ENCODE measurements around the gene PPARA. TPM values are rescaled to one million over a fixed set of nuclear protein-coding genes. Genes with fewer than 3 reads are reported as not detected.

The PPARA gene
- total RNA-seq, 1 experiment from 2014 or later = 7.7 TPM

DNA sequence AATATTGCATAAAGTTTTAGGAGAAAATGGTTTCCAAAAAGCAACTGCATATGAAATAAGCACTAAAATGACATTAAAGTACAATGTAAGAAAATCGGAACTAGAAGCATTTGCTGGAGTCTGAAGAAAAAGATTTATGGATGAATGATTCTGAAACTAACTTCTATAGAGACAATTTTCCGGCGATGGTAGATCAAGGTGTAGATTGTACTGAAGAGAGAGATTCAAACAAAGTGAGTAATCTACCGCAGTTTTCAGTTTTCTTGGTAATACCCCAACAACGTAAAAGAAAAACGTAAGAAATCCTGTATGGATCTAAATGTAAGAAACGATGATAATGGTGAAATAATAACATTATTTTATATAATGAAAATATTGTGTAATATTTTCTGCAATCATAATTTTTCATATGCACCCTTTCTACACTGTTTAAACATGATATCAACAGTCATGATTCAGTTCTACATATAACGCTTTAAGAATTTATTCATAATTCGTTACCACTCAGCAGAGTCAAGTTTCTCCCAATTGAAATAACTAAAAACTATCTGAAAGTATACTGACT lies 101.6 kb downstream of the PPARA start:
- intact Hi-C loops (cut with micrococcal nuclease) = loop anchor here (5.0 kb wide), 1 partner anchor 105 kb away; no protein-coding TSS in a partner anchor
- Histone ChIP-seq H3K36me3 (ENCODE audit: low read depth, low read length) (no peaks in the 10 kb centered on the region), H3K9ac (ENCODE audit: low read length) (peak overlapping the region; percentile 12; the same call in 1 of the 2 replicates), H2AFZ (ENCODE audit: low read length) (no peak overlapping the region), H3F3A (ENCODE audit: low read length, unreplicated experiment) (no peaks in the 10 kb centered on the region), H3K79me2 (ENCODE audit: low read length) (peaks cover 25% of the 10 kb centered on the region), H3K4me1 (ENCODE audit: insufficient read depth, low read length) (peaks cover 26% of the 10 kb centered on the region), H3K27ac (ENCODE audit: low read length) (no peak overlapping the region), H3K4me2 (ENCODE audit: low read length) (peak overlapping the region; percentile 95), H3K4me3 (ENCODE audit: low read length) (peak overlapping the region; percentile 90), H3K9me3 (ENCODE audit: low read length) (no peaks in the 10 kb centered on the region), H3K9me2 (replicated peaks; ENCODE audit: low read length) (no peaks in the 10 kb centered on the region), H4K20me1 (ENCODE audit: low read length) (no peaks in the 10 kb centered on the region), H3K27me3 (ENCODE audit: low read length) (no peaks in the 10 kb centered on the region)
- no peak for ATAC-seq
- no peak for TF ChIP-seq EZH2phosphoT487 (IDR thresholded peaks at IDR 0.05; ENCODE audit: borderline replicate concordance, low read length)
- no peak for TF ChIP-seq EZH2 (IDR thresholded peaks at IDR 0.05; ENCODE audit: low read length, unreplicated experiment)
- TF ChIP-seq, protein P1, sequence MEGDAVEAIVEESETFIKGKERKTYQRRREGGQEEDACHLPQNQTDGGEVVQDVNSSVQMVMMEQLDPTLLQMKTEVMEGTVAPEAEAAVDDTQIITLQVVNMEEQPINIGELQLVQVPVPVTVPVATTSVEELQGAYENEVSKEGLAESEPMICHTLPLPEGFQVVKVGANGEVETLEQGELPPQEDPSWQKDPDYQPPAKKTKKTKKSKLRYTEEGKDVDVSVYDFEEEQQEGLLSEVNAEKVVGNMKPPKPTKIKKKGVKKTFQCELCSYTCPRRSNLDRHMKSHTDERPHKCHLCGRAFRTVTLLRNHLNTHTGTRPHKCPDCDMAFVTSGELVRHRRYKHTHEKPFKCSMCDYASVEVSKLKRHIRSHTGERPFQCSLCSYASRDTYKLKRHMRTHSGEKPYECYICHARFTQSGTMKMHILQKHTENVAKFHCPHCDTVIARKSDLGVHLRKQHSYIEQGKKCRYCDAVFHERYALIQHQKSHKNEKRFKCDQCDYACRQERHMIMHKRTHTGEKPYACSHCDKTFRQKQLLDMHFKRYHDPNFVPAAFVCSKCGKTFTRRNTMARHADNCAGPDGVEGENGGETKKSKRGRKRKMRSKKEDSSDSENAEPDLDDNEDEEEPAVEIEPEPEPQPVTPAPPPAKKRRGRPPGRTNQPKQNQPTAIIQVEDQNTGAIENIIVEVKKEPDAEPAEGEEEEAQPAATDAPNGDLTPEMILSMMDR (conservative IDR thresholded peaks at IDR 0.05; ENCODE audit: low read depth, low read length) = no peak
- ChIA-PET POLR2A (ENCODE audit: unreplicated experiment) (no interaction called here), CTCF (interaction anchor here (0.6 kb wide), 1 partner anchor 32 kb away, joined by 3 read pairs; no protein-coding TSS in a partner anchor)
- DNase-seq = no peak
- no TSS peak for BruUV-seq (replicated peaks)

DNA sequence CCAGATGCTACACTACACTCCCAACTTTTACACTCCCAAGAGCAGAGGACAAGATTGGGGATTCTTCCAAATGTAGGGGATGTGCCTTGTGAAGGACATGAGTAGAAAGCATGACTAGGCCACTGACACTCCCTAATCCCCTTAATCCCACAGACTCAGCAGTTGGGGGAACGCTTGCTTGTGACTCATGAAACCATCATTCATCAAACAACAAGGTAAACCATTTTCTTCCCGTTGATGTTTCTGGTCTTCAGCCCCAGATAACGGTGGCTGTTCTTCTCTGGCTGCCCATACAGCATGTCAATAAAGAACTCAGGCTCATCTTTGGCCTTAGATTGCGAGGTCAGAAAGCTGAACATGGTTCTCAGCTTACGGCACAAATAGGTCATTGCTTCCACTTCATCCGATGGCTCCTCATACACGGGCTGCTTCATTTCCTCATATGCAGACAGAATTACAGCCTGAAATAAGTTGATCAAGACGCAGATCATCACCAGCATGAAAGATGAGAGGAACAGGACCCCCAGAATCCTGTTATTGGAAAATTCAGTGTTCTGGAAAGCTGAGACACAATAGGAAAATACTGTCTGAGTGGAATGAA lies 106.1 kb downstream of the PPARA start:
- peaks cover 8% of the 10 kb centered on the region for H3K79me2 ChIP-seq (ENCODE audit: low read length)
- intact Hi-C loops (cut with micrococcal nuclease) = no loop called here
- POLR2A ChIA-PET (ENCODE audit: unreplicated experiment) = no interaction called here
- H3K9me2 ChIP-seq (replicated peaks; ENCODE audit: low read length) = no peaks in the 10 kb centered on the region
- no peaks in the 10 kb centered on the region for H4K20me1 ChIP-seq (ENCODE audit: low read length)
- H3K4me2 ChIP-seq (ENCODE audit: low read length) = peak overlapping the region; percentile 13; the same call in 1 of the 2 replicates
- H3K4me1 ChIP-seq (ENCODE audit: insufficient read depth, low read length) = peaks cover 16% of the 10 kb centered on the region
- TF ChIP-seq EZH2phosphoT487 (IDR thresholded peaks at IDR 0.05; ENCODE audit: borderline replicate concordance, low read length) (no peak), EZH2 (IDR thresholded peaks at IDR 0.05; ENCODE audit: low read length, unreplicated experiment) (no peak)
- TF ChIP-seq, protein P1 (conservative IDR thresholded peaks at IDR 0.05; ENCODE audit: low read depth, low read length) = no peak
- H3K9ac ChIP-seq (ENCODE audit: low read length) = no peak overlapping the region
- no TSS peak for BruUV-seq (replicated peaks)
- H3K36me3 ChIP-seq (ENCODE audit: low read depth, low read length) = no peaks in the 10 kb centered on the region
- DNase-seq (peak; percentile 63), ATAC-seq (peak; percentile 77)
- no peaks in the 10 kb centered on the region for H3K27me3 ChIP-seq (ENCODE audit: low read length)
- no peaks in the 10 kb centered on the region for H3F3A ChIP-seq (ENCODE audit: low read length, unreplicated experiment)
- no peak overlapping the region for H3K4me3 ChIP-seq (ENCODE audit: low read length)
- peak overlapping the region; percentile 22; the same call in 1 of the 2 replicates for H3K27ac ChIP-seq (ENCODE audit: low read length)
- no peak overlapping the region for H2AFZ ChIP-seq (ENCODE audit: low read length)
- CTCF ChIA-PET = no interaction called here
- H3K9me3 ChIP-seq (ENCODE audit: low read length) = no peaks in the 10 kb centered on the region

DNA sequence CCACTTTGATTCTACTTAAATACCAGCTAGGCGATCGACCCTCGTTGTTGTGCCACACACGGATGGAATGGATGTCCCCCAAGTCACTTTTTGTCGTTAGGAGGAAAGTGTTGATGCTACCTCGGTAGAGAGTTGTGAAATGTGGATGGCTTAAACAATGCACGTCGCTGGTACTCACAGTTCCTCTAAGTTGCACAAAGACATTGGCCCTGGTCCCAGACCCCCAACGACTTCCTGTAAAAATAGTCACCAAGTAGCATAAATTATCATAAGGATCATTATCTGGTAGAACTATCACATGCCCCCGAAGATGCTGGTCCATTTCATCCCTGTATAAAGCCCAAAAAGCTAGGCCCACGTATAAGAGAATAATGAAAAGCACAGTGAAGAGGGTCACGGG lies 109.0 kb downstream of the PPARA start:
- no peak overlapping the region for H3K27ac ChIP-seq (ENCODE audit: low read length)
- H3K9me2 ChIP-seq (replicated peaks; ENCODE audit: low read length) = no peaks in the 10 kb centered on the region
- no peak overlapping the region for H3K4me3 ChIP-seq (ENCODE audit: low read length)
- intact Hi-C loops (cut with micrococcal nuclease) = no loop called here
- H3K36me3 ChIP-seq (ENCODE audit: low read depth, low read length) = no peaks in the 10 kb centered on the region
- no peaks in the 10 kb centered on the region for H3K27me3 ChIP-seq (ENCODE audit: low read length)
- H2AFZ ChIP-seq (ENCODE audit: low read length) = no peak overlapping the region
- H4K20me1 ChIP-seq (ENCODE audit: low read length) = no peaks in the 10 kb centered on the region
- ChIA-PET POLR2A (ENCODE audit: unreplicated experiment) (no interaction called here), CTCF (no interaction called here)
- H3K9ac ChIP-seq (ENCODE audit: low read length) = no peak overlapping the region
- no peaks in the 10 kb centered on the region for H3F3A ChIP-seq (ENCODE audit: low read length, unreplicated experiment)
- no peak overlapping the region for H3K4me2 ChIP-seq (ENCODE audit: low read length)
- no peaks in the 10 kb centered on the region for H3K9me3 ChIP-seq (ENCODE audit: low read length)
- no peak for DNase-seq
- ATAC-seq = no peak
- no peaks in the 10 kb centered on the region for H3K79me2 ChIP-seq (ENCODE audit: low read length)
- H3K4me1 ChIP-seq (ENCODE audit: insufficient read depth, low read length) = peaks cover 11% of the 10 kb centered on the region
- no peak for TF ChIP-seq EZH2 (IDR thresholded peaks at IDR 0.05; ENCODE audit: low read length, unreplicated experiment)
- TF ChIP-seq, protein P1 (conservative IDR thresholded peaks at IDR 0.05; ENCODE audit: low read depth, low read length) = no peak
- TF ChIP-seq EZH2phosphoT487 (IDR thresholded peaks at IDR 0.05; ENCODE audit: borderline replicate concordance, low read length) = no peak
- BruUV-seq (replicated peaks) = no TSS peak
